Measurements from ENCODE around the gene NACC2.
A peak's percentile ranks its signal among the peaks of the same experiment; 100 is the strongest.

NACC2 gene

GRCh38 chr9:136088939-136089696 is 6.0 kb downstream of the NACC2 start:
- Histone ChIP-seq H3K27me3 (replicated peaks in 2 of 5; ENCODE audit: control insufficient read depth in 4 of 5, insufficient read depth in 5 of 5, low read length in 4 of 5) (no peaks in the 10 kb centered on the region), H3K9me3 (ENCODE audit: control extremely low read depth in 1 of 5, control insufficient read depth in 4 of 5, insufficient read depth in 2 of 5, low read depth in 1 of 5, low read length in 4 of 5) (no peaks in the 10 kb centered on the region), H3K36me3 (ENCODE audit: control insufficient read depth in 4 of 4, insufficient read depth in 4 of 4, low read length in 3 of 4) (peaks cover 0 to 6% (median 2%) of the 10 kb centered on the region in 4 experiments), H3K27ac (ENCODE audit: insufficient read depth in 1 of 2, low read depth in 1 of 2, low read length in 2 of 2, poor library complexity in 1 of 2, severe bottlenecking in 2 of 2) (peak overlapping the region in 1 of 2 experiments; percentile 43), H3K4me3 (ENCODE audit: control insufficient read depth in 1 of 7, extremely low read depth in 1 of 7, insufficient read depth in 4 of 7, low read depth in 2 of 7, low read length in 6 of 7) (peak overlapping the region in 4 of 7 experiments; percentile 37 to 57 (median 44)), H3K4me1 (ENCODE audit: control extremely low read depth in 1 of 4, control insufficient read depth in 4 of 4, insufficient read depth in 4 of 4, low read length in 3 of 4) (peaks cover 3 to 67% (median 50%) of the 10 kb centered on the region in 4 experiments)
- CTCF ChIA-PET: interaction anchor here (0.6 to 3.4 kb wide), 11 partner anchors 9 to 224 kb away, joined by 3 to 36 read pairs (median 7); no protein-coding TSS in a partner anchor
- peak in 2 of 3 donors; percentile 62 to 74 for DNase-seq
- WGBS (ENCODE audit: insufficient coverage): 4% methylated on average over 5 of the region's 22 CpGs
- POLR2A ChIA-PET: interaction anchor here (0.6 kb wide), 1 partner anchor 97 kb away, joined by 3 read pairs; no protein-coding TSS in a partner anchor

GRCh38 chr9:136088481-136088938 is 6.6 kb downstream of the NACC2 start:
- ChIA-PET POLR2A (no interaction called here), CTCF (interaction anchor here (2.2 to 2.9 kb wide), 2 partner anchors 34 to 121 kb away, joined by 7 to 9 read pairs; no protein-coding TSS in a partner anchor)
- H3K36me3 ChIP-seq (ENCODE audit: control insufficient read depth in 4 of 4, insufficient read depth in 4 of 4, low read length in 3 of 4): peaks cover 0 to 6% (median 3%) of the 10 kb centered on the region in 4 experiments
- H3K27me3 ChIP-seq (replicated peaks in 2 of 5; ENCODE audit: control insufficient read depth in 4 of 5, insufficient read depth in 5 of 5, low read length in 4 of 5): no peaks in the 10 kb centered on the region
- H3K9me3 ChIP-seq (ENCODE audit: control extremely low read depth in 1 of 5, control insufficient read depth in 4 of 5, insufficient read depth in 2 of 5, low read depth in 1 of 5, low read length in 4 of 5): no peaks in the 10 kb centered on the region
- peak overlapping the region in 1 of 2 experiments; percentile 43 for H3K27ac ChIP-seq (ENCODE audit: insufficient read depth in 1 of 2, low read depth in 1 of 2, low read length in 2 of 2, poor library complexity in 1 of 2, severe bottlenecking in 2 of 2)
- H3K4me3 ChIP-seq (ENCODE audit: control insufficient read depth in 1 of 7, extremely low read depth in 1 of 7, insufficient read depth in 4 of 7, low read depth in 2 of 7, low read length in 6 of 7): peak overlapping the region in 4 of 7 experiments; percentile 37 to 57 (median 44)
- H3K4me1 ChIP-seq (ENCODE audit: control extremely low read depth in 1 of 4, control insufficient read depth in 4 of 4, insufficient read depth in 4 of 4, low read length in 3 of 4): peaks cover 3 to 61% (median 44%) of the 10 kb centered on the region in 4 experiments
- DNase-seq: no peak
- WGBS (ENCODE audit: insufficient coverage): 59% methylated on average over 15 of the region's 15 CpGs

- Histone ChIP-seq H3K36me3 (ENCODE audit: control insufficient read depth in 4 of 4, insufficient read depth in 4 of 4, low read length in 3 of 4) (peaks cover 0 to 11% (median 3%) of the 10 kb centered on the region in 4 experiments), H3K4me3 (ENCODE audit: control insufficient read depth in 1 of 7, extremely low read depth in 1 of 7, insufficient read depth in 4 of 7, low read depth in 2 of 7, low read length in 6 of 7) (peak overlapping the region in 1 of 7 experiments; percentile 40)
- CTCF ChIA-PET: interaction anchor here (1.0 to 2.9 kb wide), 3 partner anchors 35 to 125 kb away, joined by 3 to 9 read pairs (median 7); no protein-coding TSS in a partner anchor
These were observed 7.2 kb downstream of the NACC2 start for GRCh38 chr9:136087741-136088480.

GRCh38 chr9:136086951-136087740 is 7.9 kb downstream of the NACC2 start:
- H3K27ac ChIP-seq (ENCODE audit: insufficient read depth in 1 of 2, low read depth in 1 of 2, low read length in 2 of 2, poor library complexity in 1 of 2, severe bottlenecking in 2 of 2): no peak overlapping the region
- POLR2A ChIA-PET: no interaction called here
- WGBS (ENCODE audit: insufficient coverage): 91% methylated on average over 17 of the region's 21 CpGs

More at GRCh38 chr9:136087741-136088480, 7.2 kb downstream of the NACC2 start:
- DNase-seq: no peak
- WGBS (ENCODE audit: insufficient coverage): 97% methylated on average over 22 of the region's 24 CpGs
- POLR2A ChIA-PET: no interaction called here
- Histone ChIP-seq H3K27me3 (replicated peaks in 2 of 5; ENCODE audit: control insufficient read depth in 4 of 5, insufficient read depth in 5 of 5, low read length in 4 of 5) (no peaks in the 10 kb centered on the region), H3K27ac (ENCODE audit: insufficient read depth in 1 of 2, low read depth in 1 of 2, low read length in 2 of 2, poor library complexity in 1 of 2, severe bottlenecking in 2 of 2) (no peak overlapping the region), H3K4me1 (ENCODE audit: control extremely low read depth in 1 of 4, control insufficient read depth in 4 of 4, insufficient read depth in 4 of 4, low read length in 3 of 4) (peaks cover 3 to 55% (median 42%) of the 10 kb centered on the region in 4 experiments), H3K9me3 (ENCODE audit: control extremely low read depth in 1 of 5, control insufficient read depth in 4 of 5, insufficient read depth in 2 of 5, low read depth in 1 of 5, low read length in 4 of 5) (no peaks in the 10 kb centered on the region)

GRCh38 chr9:136086213-136086881 is 8.7 kb downstream of the NACC2 start:
- peaks cover 0 to 14% (median 0%) of the 10 kb centered on the region in 4 experiments for H3K36me3 ChIP-seq (ENCODE audit: control insufficient read depth in 4 of 4, insufficient read depth in 4 of 4, low read length in 3 of 4)
- WGBS (ENCODE audit: insufficient coverage): 90% methylated on average over 24 of the region's 24 CpGs
- no peak for DNase-seq

More at GRCh38 chr9:136086951-136087740, 7.9 kb downstream of the NACC2 start:
- H3K4me1 ChIP-seq (ENCODE audit: control extremely low read depth in 1 of 4, control insufficient read depth in 4 of 4, insufficient read depth in 4 of 4, low read length in 3 of 4): peaks cover 3 to 54% (median 41%) of the 10 kb centered on the region in 4 experiments
- H3K27me3 ChIP-seq (replicated peaks in 2 of 5; ENCODE audit: control insufficient read depth in 4 of 5, insufficient read depth in 5 of 5, low read length in 4 of 5): no peaks in the 10 kb centered on the region
- DNase-seq: no peak
- no peak overlapping the region for H3K4me3 ChIP-seq (ENCODE audit: control insufficient read depth in 1 of 7, extremely low read depth in 1 of 7, insufficient read depth in 4 of 7, low read depth in 2 of 7, low read length in 6 of 7)
- no peaks in the 10 kb centered on the region for H3K9me3 ChIP-seq (ENCODE audit: control extremely low read depth in 1 of 5, control insufficient read depth in 4 of 5, insufficient read depth in 2 of 5, low read depth in 1 of 5, low read length in 4 of 5)
- CTCF ChIA-PET: interaction anchor here (1.0 to 2.9 kb wide), 3 partner anchors 36 to 124 kb away, joined by 3 to 9 read pairs (median 7); no protein-coding TSS in a partner anchor
- H3K36me3 ChIP-seq (ENCODE audit: control insufficient read depth in 4 of 4, insufficient read depth in 4 of 4, low read length in 3 of 4): peaks cover 0 to 13% (median 2%) of the 10 kb centered on the region in 4 experiments

GRCh38 chr9:136085815-136086212 is 9.3 kb downstream of the NACC2 start:
- Histone ChIP-seq H3K27me3 (replicated peaks in 2 of 5; ENCODE audit: control insufficient read depth in 4 of 5, insufficient read depth in 5 of 5, low read length in 4 of 5) (no peaks in the 10 kb centered on the region), H3K4me1 (ENCODE audit: control extremely low read depth in 1 of 4, control insufficient read depth in 4 of 4, insufficient read depth in 4 of 4, low read length in 3 of 4) (peaks cover 3 to 46% (median 44%) of the 10 kb centered on the region in 4 experiments), H3K9me3 (ENCODE audit: control extremely low read depth in 1 of 5, control insufficient read depth in 4 of 5, insufficient read depth in 2 of 5, low read depth in 1 of 5, low read length in 4 of 5) (no peaks in the 10 kb centered on the region), H3K4me3 (ENCODE audit: control insufficient read depth in 1 of 7, extremely low read depth in 1 of 7, insufficient read depth in 4 of 7, low read depth in 2 of 7, low read length in 6 of 7) (no peak overlapping the region), H3K36me3 (ENCODE audit: control insufficient read depth in 4 of 4, insufficient read depth in 4 of 4, low read length in 3 of 4) (peaks cover 0 to 14% (median 0%) of the 10 kb centered on the region in 4 experiments), H3K27ac (ENCODE audit: insufficient read depth in 1 of 2, low read depth in 1 of 2, low read length in 2 of 2, poor library complexity in 1 of 2, severe bottlenecking in 2 of 2) (no peak overlapping the region)
- no peak for DNase-seq
- POLR2A ChIA-PET: no interaction called here
- CTCF ChIA-PET: no interaction called here
- WGBS (ENCODE audit: insufficient coverage): 94% methylated on average over 14 of the region's 16 CpGs

More at GRCh38 chr9:136086213-136086881, 8.7 kb downstream of the NACC2 start:
- ChIA-PET CTCF (interaction anchor here (1.0 to 2.9 kb wide), 2 partner anchors 119 to 123 kb away, joined by 3 to 7 read pairs; no protein-coding TSS in a partner anchor), POLR2A (no interaction called here)
- H3K4me1 ChIP-seq (ENCODE audit: control extremely low read depth in 1 of 4, control insufficient read depth in 4 of 4, insufficient read depth in 4 of 4, low read length in 3 of 4): peaks cover 3 to 51% (median 41%) of the 10 kb centered on the region in 4 experiments
- no peak overlapping the region for H3K4me3 ChIP-seq (ENCODE audit: control insufficient read depth in 1 of 7, extremely low read depth in 1 of 7, insufficient read depth in 4 of 7, low read depth in 2 of 7, low read length in 6 of 7)
- no peak overlapping the region for H3K27ac ChIP-seq (ENCODE audit: insufficient read depth in 1 of 2, low read depth in 1 of 2, low read length in 2 of 2, poor library complexity in 1 of 2, severe bottlenecking in 2 of 2)
- H3K9me3 ChIP-seq (ENCODE audit: control extremely low read depth in 1 of 5, control insufficient read depth in 4 of 5, insufficient read depth in 2 of 5, low read depth in 1 of 5, low read length in 4 of 5): no peaks in the 10 kb centered on the region
- no peaks in the 10 kb centered on the region for H3K27me3 ChIP-seq (replicated peaks in 2 of 5; ENCODE audit: control insufficient read depth in 4 of 5, insufficient read depth in 5 of 5, low read length in 4 of 5)

All from common myeloid progenitor, CD34-positive (primary cell).